ENCODE data around the gene LRRIQ4.

LRRIQ4 gene

GRCh38 chr3:169863458-169863899 lies 50.8 kb downstream of the LRRIQ4 start:
- peak; percentile 63 for DNase-seq

GRCh38 chr3:169864270-169864669 lies 51.6 kb downstream of the LRRIQ4 start:
- DNase-seq: no peak

- DNase-seq: peak; percentile 18
Observed at GRCh38 chr3:169865176-169865767, 52.6 kb downstream of the LRRIQ4 start.

- DNase-seq: no peak
Observed at GRCh38 chr3:169867584-169868210, 55.0 kb downstream of the LRRIQ4 start.

- no peak for DNase-seq
Observed at GRCh38 chr3:169868369-169868768, 55.7 kb downstream of the LRRIQ4 start.

GRCh38 chr3:169869484-169870220 lies 57.0 kb downstream of the LRRIQ4 start, which contains the start of gene LRRC31:
TSS of gene LRRC31 (minus strand) at chr3:169869935. CDS start at chr3:169869807, 128 bp downstream.
- no peak for DNase-seq

- DNase-seq: no peak
Observed at GRCh38 chr3:169871129-169871886, 58.6 kb downstream of the LRRIQ4 start.

GRCh38 chr3:169879013-169879557 lies 66.4 kb downstream of the LRRIQ4 start:
- no peak for DNase-seq

GRCh38 chr3:169879845-169880575 lies 67.3 kb downstream of the LRRIQ4 start:
- no peak for DNase-seq

- no peak for DNase-seq
Observed at GRCh38 chr3:169880576-169881250, 68.0 kb downstream of the LRRIQ4 start.

GRCh38 chr3:169886671-169887070 lies 74.0 kb downstream of the LRRIQ4 start:
- DNase-seq: no peak

Measured in CD4-positive, alpha-beta T cell treated with Interleukin-15 for 1 hour (primary cell).